Measurements from ENCODE around the gene DDX46.
"Not testable (repeated sequence)": the region's sequence is repeated elsewhere in the genome, so short reads cannot be mapped to it uniquely, and the experiment has no call there.

Gene DDX46

GRCh38 chr5:134803821-134804220 is 45.2 kb downstream of the DDX46 start:
- no peak overlapping the region for H3K4me3 Mint-ChIP-seq
- no peaks in the 10 kb centered on the region for H3K9me3 Mint-ChIP-seq
- no peaks in the 10 kb centered on the region for H3K27me3 Mint-ChIP-seq
- H3K27ac Mint-ChIP-seq: no peak overlapping the region
- DNase-seq: no peak
- H3K36me3 Mint-ChIP-seq: peaks cover 41% of the 10 kb centered on the region
- CTCF ChIA-PET: interaction anchor here (0.6 kb wide), 1 partner anchor 66 kb away, joined by 3 read pairs; no protein-coding TSS in a partner anchor
- H3K4me1 Mint-ChIP-seq: no peaks in the 10 kb centered on the region

DNA sequence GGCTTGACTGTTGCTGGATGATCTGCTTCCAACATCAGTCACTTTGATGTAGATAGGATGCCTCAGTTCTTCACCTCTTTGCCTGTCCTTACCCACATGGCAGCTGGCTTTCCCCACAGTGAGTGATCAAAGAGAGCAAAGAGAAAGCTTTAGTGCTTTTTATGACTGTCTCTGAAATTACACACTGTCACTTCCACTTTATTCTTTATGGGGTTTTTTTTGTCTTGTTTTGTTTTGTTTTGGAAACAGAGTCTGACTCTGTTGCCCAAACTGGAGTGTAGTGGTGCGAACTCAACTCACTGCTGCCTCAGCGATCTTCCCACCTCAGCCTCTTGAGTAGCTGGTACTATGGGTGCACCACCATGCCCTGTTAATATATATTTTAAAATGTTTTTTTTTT is 54.8 kb downstream of the DDX46 start:
- Mint-ChIP-seq H3K27ac (peak overlapping the region; percentile 77), H3K4me1 (peaks cover 11% of the 10 kb centered on the region), H3K4me3 (no peak overlapping the region), H3K36me3 (peaks cover 41% of the 10 kb centered on the region), H3K9me3 (no peaks in the 10 kb centered on the region), H3K27me3 (no peaks in the 10 kb centered on the region)
- CTCF ChIA-PET: no interaction called here
- DNase-seq: peak; percentile 43

GRCh38 chr5:134813827-134814226 is 55.2 kb downstream of the DDX46 start:
- H3K9me3 Mint-ChIP-seq: no peaks in the 10 kb centered on the region
- H3K4me1 Mint-ChIP-seq: peaks cover 11% of the 10 kb centered on the region
- H3K27ac Mint-ChIP-seq: peak overlapping the region; percentile 79
- DNase-seq: no peak
- CTCF ChIA-PET: no interaction called here
- H3K27me3 Mint-ChIP-seq: no peaks in the 10 kb centered on the region
- H3K36me3 Mint-ChIP-seq: peaks cover 42% of the 10 kb centered on the region
- H3K4me3 Mint-ChIP-seq: no peak overlapping the region

GRCh38 chr5:134817006-134817405 is 58.4 kb downstream of the DDX46 start:
- Mint-ChIP-seq H3K9me3 (no peaks in the 10 kb centered on the region), H3K4me1 (peaks cover 11% of the 10 kb centered on the region), H3K36me3 (peaks cover 44% of the 10 kb centered on the region), H3K27ac (no peak overlapping the region), H3K27me3 (no peaks in the 10 kb centered on the region), H3K4me3 (no peak overlapping the region)
- DNase-seq: no peak
- CTCF ChIA-PET: no interaction called here

DNA sequence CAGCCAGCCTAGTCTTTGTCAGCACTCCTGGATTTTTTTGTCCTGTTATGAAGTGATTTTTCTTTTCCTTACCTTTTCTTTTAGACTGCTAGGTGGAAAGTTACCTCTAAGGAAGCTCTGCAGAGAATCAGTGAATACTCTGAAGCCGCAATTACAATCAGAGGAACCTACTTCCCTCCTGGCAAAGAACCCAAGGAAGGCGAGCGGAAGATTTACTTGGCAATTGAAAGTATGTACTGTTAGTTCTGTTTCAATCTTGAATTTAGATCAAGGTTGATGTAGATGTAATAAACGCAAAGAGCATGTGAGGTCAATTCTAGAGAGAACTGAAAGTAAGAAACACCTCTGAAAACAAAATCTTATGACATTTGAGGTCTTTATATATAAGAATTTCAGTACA is 60.2 kb downstream of the DDX46 start:
- H3K4me1 Mint-ChIP-seq: peaks cover 1% of the 10 kb centered on the region
- peaks cover 40% of the 10 kb centered on the region for H3K36me3 Mint-ChIP-seq
- no peaks in the 10 kb centered on the region for H3K27me3 Mint-ChIP-seq
- no peak for DNase-seq
- no peaks in the 10 kb centered on the region for H3K9me3 Mint-ChIP-seq
- no peak overlapping the region for H3K4me3 Mint-ChIP-seq
- CTCF ChIA-PET: no interaction called here
- no peak overlapping the region for H3K27ac Mint-ChIP-seq

DNA sequence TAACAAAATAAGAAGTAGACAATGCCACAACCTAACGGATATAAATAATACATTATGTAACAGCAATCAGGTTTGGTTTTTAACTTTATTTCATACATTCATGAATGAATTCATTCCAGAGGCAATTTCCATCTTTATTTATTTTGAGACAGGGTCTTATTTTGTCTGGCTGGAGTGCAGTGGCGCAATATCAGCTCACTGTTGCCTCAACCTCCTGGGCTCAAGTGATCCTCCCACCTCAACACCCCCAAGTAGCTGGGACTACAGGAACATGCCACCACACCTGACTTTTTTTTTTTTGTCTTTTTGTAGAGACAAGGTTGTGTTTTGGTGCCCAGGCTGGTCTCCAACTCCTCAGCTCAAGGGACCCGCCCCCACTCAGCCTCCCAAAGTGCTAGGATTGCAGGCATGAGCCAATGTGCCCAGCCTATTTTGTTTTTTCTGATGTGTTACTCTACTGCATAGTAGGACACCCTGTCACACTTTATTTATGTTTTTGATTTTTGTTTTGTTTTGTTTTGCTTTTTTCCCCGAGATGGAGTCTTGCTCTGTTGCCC is 60.9 kb downstream of the DDX46 start:
- DNase-seq: no peak

GRCh38 chr5:134821841-134822240 is 63.3 kb downstream of the DDX46 start:
- CTCF ChIA-PET: interaction anchor here (0.6 to 1.2 kb wide), 2 partner anchors 17 to 83 kb away, joined by 3 read pairs; partner anchors contain the start of gene CAMLG

More for the DNA sequence above, 60.9 kb downstream of the DDX46 start:
- Mint-ChIP-seq H3K36me3 (peaks cover 38% of the 10 kb centered on the region), H3K4me1 (no peaks in the 10 kb centered on the region), H3K4me3 (no peak overlapping the region), H3K27ac (peak overlapping the region; percentile 4), H3K9me3 (no peaks in the 10 kb centered on the region), H3K27me3 (no peaks in the 10 kb centered on the region)
- CTCF ChIA-PET: no interaction called here

DNA sequence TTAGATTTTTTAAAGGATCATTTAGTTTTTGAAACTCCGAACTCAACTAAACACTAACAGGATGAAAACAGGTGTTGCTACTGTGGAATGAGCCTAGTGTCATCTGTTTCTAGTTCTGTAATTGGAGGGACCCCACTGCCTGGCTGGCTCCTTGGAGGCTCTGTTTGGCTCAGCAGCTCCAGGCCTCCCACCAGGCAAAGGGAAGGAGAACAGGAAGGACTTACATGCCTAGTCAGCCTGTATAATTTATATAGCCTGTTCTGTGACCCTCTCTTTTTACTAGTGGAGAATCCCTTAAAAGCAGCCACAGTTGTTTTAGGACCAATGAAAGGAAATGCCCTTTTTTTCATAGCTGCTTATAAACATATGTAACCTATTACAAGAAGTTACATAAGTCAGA is 66.1 kb downstream of the DDX46 start:
- H3K27ac Mint-ChIP-seq: no peak overlapping the region
- H3K4me1 Mint-ChIP-seq: no peaks in the 10 kb centered on the region
- peaks cover 31% of the 10 kb centered on the region for H3K36me3 Mint-ChIP-seq
- H3K27me3 Mint-ChIP-seq: no peaks in the 10 kb centered on the region
- CTCF ChIA-PET: interaction anchor here (1.2 kb wide), 1 partner anchor 27 kb away, joined by 3 read pairs; no protein-coding TSS in a partner anchor
- H3K9me3 Mint-ChIP-seq: no peaks in the 10 kb centered on the region
- DNase-seq: no peak
- H3K4me3 Mint-ChIP-seq: no peak overlapping the region

More at GRCh38 chr5:134821841-134822240, 63.3 kb downstream of the DDX46 start:
- no peak for DNase-seq
- Mint-ChIP-seq H3K9me3 (no peaks in the 10 kb centered on the region), H3K4me1 (no peaks in the 10 kb centered on the region), H3K27me3 (no peaks in the 10 kb centered on the region), H3K4me3 (no peak overlapping the region), H3K36me3 (peaks cover 32% of the 10 kb centered on the region), H3K27ac (no peak overlapping the region)

GRCh38 chr5:134825212-134825611 is 66.6 kb downstream of the DDX46 start:
- CTCF ChIA-PET: interaction anchor here (1.2 kb wide), 1 partner anchor 27 kb away, joined by 3 read pairs; no protein-coding TSS in a partner anchor
- Mint-ChIP-seq H3K9me3 (no peaks in the 10 kb centered on the region), H3K36me3 (peaks cover 30% of the 10 kb centered on the region), H3K4me3 (no peak overlapping the region), H3K27me3 (no peaks in the 10 kb centered on the region), H3K27ac (no peak overlapping the region), H3K4me1 (no peaks in the 10 kb centered on the region)
- DNase-seq: no peak

- Mint-ChIP-seq H3K27ac (peak overlapping the region; percentile 14), H3K9me3 (no peaks in the 10 kb centered on the region), H3K4me3 (no peak overlapping the region), H3K27me3 (no peaks in the 10 kb centered on the region), H3K36me3 (peaks cover 19% of the 10 kb centered on the region), H3K4me1 (no peaks in the 10 kb centered on the region)
- CTCF ChIA-PET: interaction anchor here (1.7 kb wide), 1 partner anchor 10 kb away, joined by 4 read pairs; no protein-coding TSS in a partner anchor
- no peak for DNase-seq
Observed at GRCh38 chr5:134833340-134834032, 74.9 kb downstream of the DDX46 start.

- H3K4me1 Mint-ChIP-seq: no peaks in the 10 kb centered on the region
- DNase-seq: no peak
- no peak overlapping the region for H3K4me3 Mint-ChIP-seq
- peaks cover 24% of the 10 kb centered on the region for H3K36me3 Mint-ChIP-seq
- H3K27me3 Mint-ChIP-seq: no peaks in the 10 kb centered on the region
- H3K9me3 Mint-ChIP-seq: no peaks in the 10 kb centered on the region
- no peak overlapping the region for H3K27ac Mint-ChIP-seq
- CTCF ChIA-PET: no interaction called here
Observed at GRCh38 chr5:134835623-134836022, 77.0 kb downstream of the DDX46 start.

GRCh38 chr5:134837530-134838181 is 79.1 kb downstream of the DDX46 start:
- no peak overlapping the region for H3K27ac Mint-ChIP-seq
- peaks cover 23% of the 10 kb centered on the region for H3K36me3 Mint-ChIP-seq
- no peaks in the 10 kb centered on the region for H3K27me3 Mint-ChIP-seq
- H3K4me3 Mint-ChIP-seq: no peak overlapping the region
- CTCF ChIA-PET: no interaction called here
- no peak for DNase-seq
- H3K9me3 Mint-ChIP-seq: no peaks in the 10 kb centered on the region
- H3K4me1 Mint-ChIP-seq: no peaks in the 10 kb centered on the region

DNA sequence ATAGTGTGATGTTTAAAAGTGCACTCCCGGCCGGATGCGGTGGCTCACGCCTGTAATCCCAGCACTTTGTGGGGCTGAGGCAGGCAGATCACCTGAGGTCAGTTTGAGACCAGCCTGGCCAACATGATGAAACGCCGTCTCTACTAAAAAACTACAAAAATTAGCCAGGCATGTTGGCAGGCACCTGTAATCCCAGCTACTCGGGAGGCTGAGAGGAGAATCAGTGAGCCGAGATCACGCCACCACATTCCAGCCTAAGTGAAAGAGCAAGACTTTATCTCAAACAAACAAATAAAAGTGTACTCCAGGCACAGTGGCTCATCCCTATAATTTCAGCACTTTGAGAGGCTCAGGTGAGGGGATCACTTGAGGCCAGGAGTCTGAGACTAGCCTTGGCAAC is 79.8 kb downstream of the DDX46 start:
- H3K9me3 Mint-ChIP-seq, CTCF ChIA-PET, H3K4me1 Mint-ChIP-seq, H3K27me3 Mint-ChIP-seq, DNase-seq, H3K4me3 Mint-ChIP-seq, H3K27ac Mint-ChIP-seq: not testable (repeated sequence)
- peaks cover 23% of the 10 kb centered on the region for H3K36me3 Mint-ChIP-seq

DNA sequence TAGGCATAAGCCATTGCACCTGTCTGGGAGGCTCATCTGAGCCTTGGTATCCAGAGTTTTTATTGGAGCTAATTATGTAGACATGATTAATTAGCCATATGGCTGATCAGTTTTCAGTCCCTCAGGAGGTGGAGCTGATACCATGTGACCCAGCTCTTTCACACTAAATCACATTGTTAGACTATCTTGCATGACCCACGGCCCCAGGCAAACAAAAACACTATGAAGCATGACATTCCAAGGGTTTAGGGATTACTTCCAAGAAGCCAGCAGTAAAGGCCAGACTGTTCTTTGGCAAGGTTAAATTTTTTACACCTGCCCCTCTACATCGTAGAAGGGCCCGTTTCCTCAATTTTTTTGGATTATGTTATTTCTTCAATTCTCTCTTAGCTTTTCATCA is 82.2 kb downstream of the DDX46 start:
- no peak overlapping the region for H3K27ac Mint-ChIP-seq
- CTCF ChIA-PET: interaction anchor here (1.4 kb wide), 1 partner anchor 102 kb away, joined by 4 read pairs; the partner anchor contains the start of gene CAMLG

DNA sequence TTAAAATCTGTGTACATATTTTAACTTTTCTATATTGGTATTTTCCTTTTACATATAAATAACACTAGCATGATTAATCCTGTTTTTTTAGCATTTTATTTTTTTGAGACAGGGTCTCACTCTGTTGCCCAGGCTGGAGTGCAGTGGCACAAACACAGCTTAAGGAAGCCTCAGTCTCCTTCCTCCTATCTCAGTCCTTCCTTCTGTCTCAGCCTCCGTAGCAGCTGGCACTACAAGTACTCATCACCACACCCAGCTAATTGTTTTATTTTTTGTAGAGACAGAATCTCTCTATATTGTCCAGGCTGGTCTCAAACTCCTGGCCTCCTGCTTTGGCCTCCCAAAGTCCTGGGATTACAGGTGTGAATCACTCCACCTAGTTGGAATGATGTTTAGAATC is 85.7 kb downstream of the DDX46 start:
- CTCF ChIA-PET: no interaction called here
- H3K27ac Mint-ChIP-seq: peak overlapping the region; percentile 96
- H3K4me3 Mint-ChIP-seq: no peak overlapping the region
- peaks cover 36% of the 10 kb centered on the region for H3K4me1 Mint-ChIP-seq
- H3K36me3 Mint-ChIP-seq: peaks cover 14% of the 10 kb centered on the region
- H3K27me3 Mint-ChIP-seq: no peaks in the 10 kb centered on the region
- H3K9me3 Mint-ChIP-seq: no peaks in the 10 kb centered on the region
- no peak for DNase-seq

More for the DNA sequence above, 82.2 kb downstream of the DDX46 start:
- H3K4me3 Mint-ChIP-seq: no peak overlapping the region
- peaks cover 11% of the 10 kb centered on the region for H3K4me1 Mint-ChIP-seq
- no peaks in the 10 kb centered on the region for H3K9me3 Mint-ChIP-seq
- no peaks in the 10 kb centered on the region for H3K27me3 Mint-ChIP-seq
- DNase-seq: no peak
- H3K36me3 Mint-ChIP-seq: peaks cover 16% of the 10 kb centered on the region

Measured in activated naive CD4-positive, alpha-beta T cell treated with anti-CD3 and anti-CD28 coated beads, Interleukin-2, amount 10 ng/mL, durations not matched to agents 7 days and 5 days (primary cell).